DMS53 treated with DMSO at 0.1 percent for 48 hours (cell line): Measurements from ENCODE around the gene RASSF8.

ENCODE experiments used
- DNase-seq: peaks from one replicate; lab custom pipeline; 2025; ENCODE audit not compliant: unreplicated experiment; lab: John Stamatoyannopoulos, UW

Gene RASSF8

GRCh38 chr12:26026713-26027112, 68.2 kb downstream of the RASSF8 start:
- no peak for DNase-seq

GRCh38 chr12:26027401-26027800, 68.9 kb downstream of the RASSF8 start:
- DNase-seq = no peak

DNA sequence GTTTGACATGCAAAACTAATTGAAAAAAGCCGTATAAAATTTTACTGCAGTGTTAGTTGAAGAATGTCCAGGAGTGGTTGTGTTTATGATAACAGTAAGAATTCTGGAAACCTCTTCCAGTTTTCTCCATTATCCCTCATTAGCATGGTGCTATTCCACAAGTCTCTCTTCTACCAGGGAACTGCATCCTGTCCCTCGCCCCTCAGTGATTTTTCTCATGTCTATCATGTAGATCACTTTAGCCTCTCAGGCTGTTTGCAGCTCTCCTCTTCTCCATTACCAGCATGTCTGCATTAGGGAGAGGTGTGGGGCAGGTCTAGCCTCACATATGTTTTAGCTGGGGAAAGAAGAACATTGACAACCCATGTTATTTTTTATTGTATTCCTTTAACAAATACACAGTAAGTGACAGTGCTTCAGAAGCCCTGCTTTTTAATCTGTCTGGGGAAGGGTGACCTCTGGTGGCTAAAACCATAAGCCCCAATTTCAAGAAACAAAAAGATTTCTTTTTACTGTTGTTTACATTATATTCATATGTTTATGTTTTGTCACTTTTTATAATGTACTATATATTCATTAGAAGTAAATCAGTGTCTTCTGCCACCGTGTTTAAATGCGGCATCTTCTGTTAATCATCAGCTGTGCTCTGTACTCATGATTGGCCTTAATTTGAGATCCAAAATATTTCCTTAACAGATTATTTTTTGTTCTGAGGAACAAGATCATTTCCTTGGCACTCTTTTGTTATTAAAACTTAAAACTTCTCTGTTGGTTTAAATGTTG, 70.7 kb downstream of the RASSF8 start:
- peak; percentile 63 for DNase-seq

DNA sequence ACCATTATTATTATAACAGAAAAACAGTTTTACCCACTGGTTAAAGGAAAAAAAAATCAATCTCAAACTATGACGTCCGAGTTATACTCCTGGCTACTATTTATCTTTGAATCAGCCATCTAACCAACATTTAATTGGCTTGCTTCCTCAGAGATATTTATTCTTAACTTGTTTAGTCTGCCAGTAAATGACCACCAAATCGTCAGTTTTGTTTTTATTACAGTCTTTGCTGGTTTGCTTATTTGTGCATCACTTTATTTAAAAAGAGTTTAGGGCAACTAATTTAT, 71.2 kb downstream of the RASSF8 start:
- DNase-seq = no peak

- DNase-seq = no peak
Measured at GRCh38 chr12:26030371-26030770, 71.9 kb downstream of the RASSF8 start.

GRCh38 chr12:26031318-26031717, 72.8 kb downstream of the RASSF8 start:
- no peak for DNase-seq

GRCh38 chr12:26031827-26032226, 73.3 kb downstream of the RASSF8 start:
- DNase-seq = no peak

GRCh38 chr12:26032290-26032689, 73.8 kb downstream of the RASSF8 start:
- no peak for DNase-seq

DNA sequence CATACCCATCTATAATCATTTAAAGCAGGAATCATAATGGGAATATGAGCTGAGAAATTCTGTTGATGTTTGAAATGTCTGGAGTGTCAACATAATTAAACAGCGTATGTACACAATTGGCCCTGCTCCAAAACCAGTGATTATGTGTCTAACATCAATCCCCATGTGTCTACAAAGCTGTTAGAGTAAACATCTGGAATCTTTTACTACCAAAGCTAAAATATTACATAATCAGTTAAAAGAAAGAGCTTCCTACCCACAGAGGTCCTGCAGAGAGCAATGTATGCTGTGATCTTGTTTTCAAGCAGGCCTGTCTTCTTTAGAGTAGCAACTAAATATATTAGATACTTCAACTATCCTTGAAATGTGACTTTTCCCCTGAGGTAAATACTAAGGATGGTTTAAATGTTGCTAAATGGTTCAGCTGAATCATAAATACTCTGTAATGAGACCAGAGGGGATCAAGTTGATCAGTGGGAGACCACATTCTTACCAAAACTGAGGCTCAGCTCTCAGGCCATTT, 74.3 kb downstream of the RASSF8 start:
- DNase-seq = peak; percentile 71

DNA sequence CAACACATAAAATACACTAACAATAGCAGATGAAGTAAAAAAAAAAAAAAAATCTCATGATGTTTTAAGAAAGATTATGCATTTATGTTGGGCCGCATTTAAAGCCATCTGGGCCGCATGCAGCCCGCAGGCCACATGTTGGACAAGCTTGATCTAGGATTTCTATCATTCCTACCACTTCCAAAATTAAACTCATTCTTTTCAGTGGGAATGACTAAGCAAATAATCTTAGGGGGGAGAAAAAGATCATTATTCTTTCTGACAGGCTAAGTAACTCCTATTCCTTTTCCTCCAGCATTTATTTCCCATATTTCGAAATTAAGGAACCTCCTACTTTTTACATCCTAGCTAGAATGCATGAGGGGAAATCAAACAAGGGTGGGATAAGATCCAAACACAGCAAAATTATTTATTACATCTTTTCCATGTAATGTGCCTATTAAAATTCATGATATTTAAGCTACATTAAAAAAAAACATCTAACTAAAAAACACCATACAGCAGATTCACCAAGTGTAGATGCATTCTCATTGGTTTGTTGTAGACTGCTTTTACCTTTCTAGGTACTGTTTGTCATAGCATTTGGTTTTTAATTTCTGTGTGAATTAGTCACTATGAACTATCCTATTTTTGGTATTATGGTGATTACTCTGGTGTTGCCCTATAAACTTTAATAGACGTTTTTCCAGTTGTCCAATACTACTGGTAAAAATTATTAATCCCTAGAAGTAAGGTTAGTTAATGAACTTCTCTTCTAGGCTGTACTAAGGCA, 76.1 kb downstream of the RASSF8 start:
- DNase-seq = no peak

GRCh38 chr12:26036877-26037276, 78.4 kb downstream of the RASSF8 start:
- no peak for DNase-seq

GRCh38 chr12:26037615-26038220, 79.2 kb downstream of the RASSF8 start:
- DNase-seq = no peak

DNA sequence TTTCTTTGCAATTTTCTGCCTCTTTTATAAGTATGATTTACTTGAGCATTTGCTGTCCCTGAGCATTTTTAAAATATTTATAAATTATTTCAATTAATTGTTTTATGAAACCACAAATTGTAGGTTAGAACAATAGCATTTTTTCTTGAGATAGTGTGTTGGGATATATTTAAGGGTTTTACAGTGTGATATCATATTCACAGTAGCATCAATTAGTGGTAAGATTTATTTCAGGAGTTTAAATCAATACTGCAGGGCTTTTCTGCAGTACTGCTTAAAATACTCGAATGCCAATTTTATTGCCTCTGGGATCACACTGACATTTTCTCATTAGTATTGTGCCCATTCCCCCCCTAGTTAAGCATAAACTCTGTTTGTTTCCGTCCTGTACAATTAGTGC, 84.2 kb downstream of the RASSF8 start:
- no peak for DNase-seq

DNA sequence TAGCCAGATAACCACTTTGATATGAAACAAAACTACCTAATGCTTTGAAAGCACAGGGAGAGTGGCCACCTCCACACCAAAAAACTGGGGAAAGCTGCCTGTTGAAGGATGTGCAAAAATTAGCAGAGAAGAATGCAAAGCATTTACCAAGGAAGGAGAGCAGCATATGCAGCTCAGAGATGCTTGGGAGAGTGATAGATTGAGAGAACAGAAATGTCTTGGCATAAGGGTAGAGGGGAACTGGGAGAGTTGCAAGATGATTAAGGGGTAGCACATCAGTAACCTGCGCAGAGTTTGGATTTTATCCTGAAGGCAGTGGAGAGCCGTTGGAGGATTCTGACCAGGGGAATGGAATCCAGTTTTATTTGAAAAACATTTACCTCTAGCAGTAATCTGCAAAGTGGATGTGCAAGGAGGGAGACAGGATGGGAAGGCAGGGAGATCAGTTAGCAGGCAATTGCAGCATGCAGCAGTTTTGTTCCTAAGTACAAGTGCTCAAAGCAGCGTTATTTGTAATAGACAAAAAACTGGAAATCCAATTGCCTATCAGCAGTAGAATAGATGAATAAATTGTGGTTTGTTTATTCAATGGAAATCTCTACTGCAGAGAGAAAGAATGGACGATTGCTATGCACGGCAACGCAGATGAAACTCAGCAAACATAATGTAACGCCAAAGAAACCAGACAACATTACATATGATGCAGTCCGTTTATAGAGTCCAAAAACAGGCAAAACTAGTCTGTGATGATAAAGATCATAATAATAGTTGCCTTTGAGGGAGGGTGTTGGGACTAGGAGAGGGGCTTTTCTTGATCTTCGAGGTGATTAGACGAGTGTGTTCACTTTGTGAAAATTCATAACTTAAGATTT, 84.9 kb downstream of the RASSF8 start:
- no peak for DNase-seq

- no peak for DNase-seq
Measured at GRCh38 chr12:26044007-26044394, 85.5 kb downstream of the RASSF8 start.

GRCh38 chr12:26044592-26044991, 86.1 kb downstream of the RASSF8 start:
- no peak for DNase-seq

DNA sequence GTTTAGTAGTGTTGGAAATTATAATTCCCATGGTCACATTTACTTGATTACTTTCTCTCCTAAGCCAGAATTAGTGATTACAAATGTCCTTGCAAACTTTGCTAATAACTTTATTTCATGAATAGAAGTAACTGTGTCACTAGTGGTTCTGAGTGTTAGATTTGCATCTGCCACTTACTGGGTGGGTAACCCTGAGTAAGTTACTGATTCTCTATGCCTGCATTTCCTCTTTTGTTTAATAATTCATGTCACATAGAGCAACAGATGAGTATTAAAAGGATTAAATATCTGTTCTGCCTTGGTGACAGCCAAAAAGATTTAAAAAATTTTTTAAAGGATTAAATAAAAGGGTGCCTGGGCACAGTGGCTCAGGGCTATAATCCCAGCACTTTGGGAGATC, 87.7 kb downstream of the RASSF8 start:
- no peak for DNase-seq

DNA sequence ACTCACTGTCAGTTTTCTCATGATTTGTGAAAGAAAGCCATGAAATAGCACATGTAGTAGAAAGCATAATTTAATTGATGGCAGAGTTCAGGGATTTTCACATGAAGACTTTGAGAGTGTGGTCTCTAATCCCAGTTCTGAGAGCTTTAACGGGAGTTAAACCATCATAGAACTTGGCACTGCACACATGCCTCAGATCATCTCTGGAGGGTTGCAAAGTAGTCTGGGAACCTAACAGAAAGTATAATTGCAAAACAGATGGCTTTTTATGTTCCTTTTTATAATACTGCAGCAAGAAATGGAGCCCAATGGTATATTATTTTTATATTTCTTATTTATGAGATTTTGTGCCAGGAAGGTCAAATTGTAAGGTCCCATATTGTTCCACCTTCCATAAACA, 88.4 kb downstream of the RASSF8 start:
- no peak for DNase-seq

DNA sequence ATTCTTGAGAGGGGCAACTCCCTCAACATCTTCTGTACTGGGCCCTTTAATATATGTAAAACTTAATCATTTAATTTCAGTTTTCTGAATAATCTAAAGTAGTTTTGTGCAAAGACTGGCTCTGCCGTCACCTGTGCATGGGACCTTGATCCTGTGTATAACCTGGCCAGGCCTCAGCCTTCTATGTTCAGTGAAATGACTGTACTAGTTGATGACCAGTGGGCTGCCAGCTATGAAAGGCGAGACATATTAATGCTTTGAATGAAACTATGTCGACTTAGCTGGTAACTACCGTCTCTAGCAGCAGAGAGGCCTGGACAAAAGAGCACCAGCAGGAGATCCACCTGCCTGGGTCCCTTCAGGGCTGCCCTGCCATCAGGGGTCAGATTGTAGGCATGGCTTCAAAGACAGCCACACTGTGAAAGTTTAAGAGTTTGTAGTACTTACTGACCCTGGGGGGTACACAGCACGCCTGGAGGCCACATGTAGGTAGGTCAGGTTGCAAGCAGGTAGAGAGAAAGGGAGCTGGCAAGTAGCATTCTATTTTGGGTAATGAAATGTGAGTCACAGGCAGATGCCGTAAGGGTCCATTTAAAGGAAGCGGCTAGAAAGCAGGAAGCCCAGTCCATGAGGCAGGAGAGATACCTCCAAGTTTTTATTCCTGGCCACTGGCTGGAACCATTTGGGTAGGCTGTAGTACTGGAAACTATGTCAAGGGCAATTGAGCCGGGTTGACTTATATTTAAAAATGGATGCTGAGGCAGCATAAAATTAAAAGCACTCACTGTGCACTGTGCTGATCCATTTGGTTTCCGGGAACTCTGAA, 89.1 kb downstream of the RASSF8 start:
- no peak for DNase-seq

- no peak for DNase-seq
Measured at GRCh38 chr12:26052652-26053051, 94.2 kb downstream of the RASSF8 start.
